Hepatocyte (in vitro differentiated cells): ENCODE results near the gene IL31RA.

Experiments
- EZH2 ChIP-seq: fragments of 200-600 bp; sonication (generic); IDR thresholded peaks from 2 replicates; pipeline ENCODE4 v1.6.1; 2016; ENCODE audit warnings: antibody characterized with exemption, mild to moderate bottlenecking, borderline replicate concordance
- EZH2phosphoT487 ChIP-seq: fragments of 200-600 bp; sonication (generic); IDR thresholded peaks from one replicate; pipeline ENCODE4 v1.6.1; 2018; ENCODE audit warnings: antibody characterized with exemption, mild to moderate bottlenecking, low read depth, moderate library complexity; ENCODE audit not compliant: unreplicated experiment, severe bottlenecking
- TF ChIP-seq, protein P1 (sequence below): fragments of 200-600 bp; sonication (generic); IDR thresholded peaks from 2 replicates; pipeline ENCODE4 v1.5.1; 2016; ENCODE audit warnings: antibody characterized with exemption, mild to moderate bottlenecking; ENCODE audit not compliant: poor library complexity

DNA sequence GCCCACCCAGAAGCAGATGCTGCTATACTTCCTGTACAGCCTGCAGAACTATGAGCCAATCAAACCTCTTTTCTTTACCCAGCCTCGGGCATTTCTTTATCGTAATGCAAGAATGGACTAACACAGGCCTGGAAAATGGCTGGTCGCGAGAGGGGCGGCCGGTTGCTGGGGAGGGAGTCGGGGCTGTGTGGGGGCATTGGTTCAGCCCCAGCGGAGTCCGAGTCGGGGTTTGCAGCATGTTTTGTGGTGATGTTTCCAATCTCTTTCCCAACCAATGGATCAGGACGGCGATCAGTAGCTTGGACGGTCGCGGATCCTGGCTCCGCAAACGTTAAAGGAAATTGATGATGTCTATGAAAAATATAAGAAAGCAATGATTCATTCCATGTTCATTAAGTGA is 18.7 kb upstream of the IL31RA start:
- TF ChIP-seq, protein P1, sequence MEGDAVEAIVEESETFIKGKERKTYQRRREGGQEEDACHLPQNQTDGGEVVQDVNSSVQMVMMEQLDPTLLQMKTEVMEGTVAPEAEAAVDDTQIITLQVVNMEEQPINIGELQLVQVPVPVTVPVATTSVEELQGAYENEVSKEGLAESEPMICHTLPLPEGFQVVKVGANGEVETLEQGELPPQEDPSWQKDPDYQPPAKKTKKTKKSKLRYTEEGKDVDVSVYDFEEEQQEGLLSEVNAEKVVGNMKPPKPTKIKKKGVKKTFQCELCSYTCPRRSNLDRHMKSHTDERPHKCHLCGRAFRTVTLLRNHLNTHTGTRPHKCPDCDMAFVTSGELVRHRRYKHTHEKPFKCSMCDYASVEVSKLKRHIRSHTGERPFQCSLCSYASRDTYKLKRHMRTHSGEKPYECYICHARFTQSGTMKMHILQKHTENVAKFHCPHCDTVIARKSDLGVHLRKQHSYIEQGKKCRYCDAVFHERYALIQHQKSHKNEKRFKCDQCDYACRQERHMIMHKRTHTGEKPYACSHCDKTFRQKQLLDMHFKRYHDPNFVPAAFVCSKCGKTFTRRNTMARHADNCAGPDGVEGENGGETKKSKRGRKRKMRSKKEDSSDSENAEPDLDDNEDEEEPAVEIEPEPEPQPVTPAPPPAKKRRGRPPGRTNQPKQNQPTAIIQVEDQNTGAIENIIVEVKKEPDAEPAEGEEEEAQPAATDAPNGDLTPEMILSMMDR = no peak
- no peak for TF ChIP-seq EZH2
- no peak for TF ChIP-seq EZH2phosphoT487
